AG04450 (cell line): ENCODE results near the gene ABT1. TPM values are rescaled to one million over a fixed set of nuclear protein-coding genes. Genes with fewer than 3 reads are reported as not detected.

Experiments used
- CTCF ChIA-PET: fragments of 300-600, 350-600 bp; formaldehyde crosslinking; extraction: SDS; loops from one replicate; lab custom pipeline; 2022; ENCODE audit warnings: antibody characterized with exemption, inconsistent platforms; lab: Charles Lee
- POLR2A ChIA-PET: fragments of 350-600 bp; formaldehyde crosslinking; extraction: SDS; loops from one replicate; lab custom pipeline; 2021; ENCODE audit warnings: antibody characterized with exemption, inconsistent platforms; lab: Yijun Ruan, JAX
- DNase-seq: peaks from one replicate; pipeline ENCODE4 v3.0.0-alpha.2; 2011; ENCODE audit warnings: low read depth, low spot score
- H3K27ac ChIP-seq: one replicate; pipeline ENCODE4 v1.5.1; 2012; ENCODE audit warnings: low read depth, low read length, control low read depth
- H3K27me3 ChIP-seq: one replicate; pipeline ENCODE4 v1.6.0; 2012; ENCODE audit warnings: low read length; ENCODE audit not compliant: control insufficient read depth, insufficient read depth
- H3K4me3 ChIP-seq: 2 replicates; pipeline ENCODE4 v1.5.1; 2011; ENCODE audit warnings: mild to moderate bottlenecking, low read depth, low read length, control low read depth
- H3K9me3 ChIP-seq: 2 replicates; pipeline ENCODE4 v1.5.1; 2012; ENCODE audit warnings: low read length; ENCODE audit not compliant: control insufficient read depth, insufficient read depth
- polyA plus RNA-seq: library from polyadenylated mRNA; depleted of rRNA; stranded (reverse); fragments of >200 nt; gene quantifications from 2 replicates; pipeline ENCODE4 v1.2.3, GENCODE V29; 2011
- TF ChIP-seq, protein P1 (sequence below): IDR thresholded peaks from 2 replicates; pipeline ENCODE4 v1.5.1; 2011; ENCODE audit warnings: low read depth, low read length, control low read depth, inconsistent platforms

ABT1 gene
- polyA plus RNA-seq, 1 experiment = 12.8 TPM

- POLR2A ChIA-PET = interaction anchor here (0.6 kb wide), 1 partner anchor 26 kb away, joined by 4 read pairs; no protein-coding TSS in a partner anchor
- Histone ChIP-seq H3K4me3 (no peak overlapping the region), H3K27me3 (no peaks in the 10 kb centered on the region), H3K9me3 (no peaks in the 10 kb centered on the region), H3K27ac (no peak overlapping the region)
- CTCF ChIA-PET = interaction anchor here (17.1 kb wide), 1 partner anchor 17 kb away, joined by 280 read pairs; the partner anchor contains the start of gene ABT1
- no peak for DNase-seq
- TF ChIP-seq, protein P1, sequence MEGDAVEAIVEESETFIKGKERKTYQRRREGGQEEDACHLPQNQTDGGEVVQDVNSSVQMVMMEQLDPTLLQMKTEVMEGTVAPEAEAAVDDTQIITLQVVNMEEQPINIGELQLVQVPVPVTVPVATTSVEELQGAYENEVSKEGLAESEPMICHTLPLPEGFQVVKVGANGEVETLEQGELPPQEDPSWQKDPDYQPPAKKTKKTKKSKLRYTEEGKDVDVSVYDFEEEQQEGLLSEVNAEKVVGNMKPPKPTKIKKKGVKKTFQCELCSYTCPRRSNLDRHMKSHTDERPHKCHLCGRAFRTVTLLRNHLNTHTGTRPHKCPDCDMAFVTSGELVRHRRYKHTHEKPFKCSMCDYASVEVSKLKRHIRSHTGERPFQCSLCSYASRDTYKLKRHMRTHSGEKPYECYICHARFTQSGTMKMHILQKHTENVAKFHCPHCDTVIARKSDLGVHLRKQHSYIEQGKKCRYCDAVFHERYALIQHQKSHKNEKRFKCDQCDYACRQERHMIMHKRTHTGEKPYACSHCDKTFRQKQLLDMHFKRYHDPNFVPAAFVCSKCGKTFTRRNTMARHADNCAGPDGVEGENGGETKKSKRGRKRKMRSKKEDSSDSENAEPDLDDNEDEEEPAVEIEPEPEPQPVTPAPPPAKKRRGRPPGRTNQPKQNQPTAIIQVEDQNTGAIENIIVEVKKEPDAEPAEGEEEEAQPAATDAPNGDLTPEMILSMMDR = no peak
Measured at GRCh38 chr6:26575494-26575939, 21.2 kb upstream of the ABT1 start.

GRCh38 chr6:26576407-26576843, 20.3 kb upstream of the ABT1 start:
- CTCF ChIA-PET = interaction anchor here (1.0 to 17.1 kb wide), 5 partner anchors 12 to 578 kb away, joined by 3 to 280 read pairs (median 5); partner anchors contain the start of gene ABT1
- Histone ChIP-seq H3K4me3 (peak overlapping the region; percentile 62), H3K27me3 (peaks cover 3% of the 10 kb centered on the region), H3K27ac (no peak overlapping the region), H3K9me3 (no peaks in the 10 kb centered on the region)
- TF ChIP-seq, protein P1 = no peak
- DNase-seq = no peak
- POLR2A ChIA-PET = interaction anchor here (0.7 to 1.4 kb wide), 2 partner anchors 16 to 19 kb away, joined by 3 to 7 read pairs; no protein-coding TSS in a partner anchor

DNA sequence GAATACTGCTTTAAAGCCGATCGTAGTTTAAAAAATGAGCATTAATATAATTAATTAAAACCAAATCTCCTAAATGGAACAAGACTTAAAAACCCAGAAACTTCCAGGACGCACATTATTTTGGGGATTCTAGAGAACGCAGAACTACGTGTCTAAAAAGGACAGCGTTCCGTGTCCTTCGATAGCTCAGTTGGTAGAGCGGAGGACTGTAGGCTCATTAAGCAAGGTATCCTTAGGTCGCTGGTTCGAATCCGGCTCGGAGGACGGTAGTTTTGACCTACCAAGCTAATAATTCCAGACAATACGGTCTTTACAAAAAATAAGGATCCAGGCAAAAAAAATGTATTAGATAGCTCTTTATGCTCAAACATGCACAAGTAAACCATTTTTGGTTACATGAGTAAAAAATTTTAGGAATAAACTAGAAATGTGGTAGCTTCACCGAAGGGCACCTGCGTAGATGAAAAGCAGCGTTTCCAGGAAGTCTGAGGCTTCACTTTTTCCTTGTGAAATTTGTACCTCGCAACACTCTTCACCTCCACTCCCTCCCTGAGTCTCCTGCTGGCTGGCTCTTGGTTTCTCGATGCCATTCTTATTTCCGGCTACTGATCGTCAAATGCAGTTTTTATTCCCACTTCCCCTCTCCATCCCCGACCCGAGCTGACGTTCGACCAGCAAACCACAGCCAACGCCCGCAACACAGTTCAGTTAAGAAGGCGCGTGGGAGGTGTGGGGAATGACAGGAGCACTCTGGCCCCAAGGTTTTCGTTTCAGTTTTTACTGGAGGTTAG, 19.6 kb upstream of the ABT1 start:
- H3K9me3 ChIP-seq = no peaks in the 10 kb centered on the region
- no peak for DNase-seq
- TF ChIP-seq, protein P1 = no peak
- H3K27me3 ChIP-seq = peaks cover 3% of the 10 kb centered on the region
- H3K4me3 ChIP-seq = peak overlapping the region; percentile 62
- H3K27ac ChIP-seq = no peak overlapping the region
- ChIA-PET POLR2A (interaction anchor here (0.7 to 1.4 kb wide), 2 partner anchors 15 to 19 kb away, joined by 3 to 7 read pairs; no protein-coding TSS in a partner anchor), CTCF (interaction anchor here (1.0 to 17.1 kb wide), 5 partner anchors 13 to 578 kb away, joined by 3 to 280 read pairs (median 5); partner anchors contain the start of gene ABT1)

DNA sequence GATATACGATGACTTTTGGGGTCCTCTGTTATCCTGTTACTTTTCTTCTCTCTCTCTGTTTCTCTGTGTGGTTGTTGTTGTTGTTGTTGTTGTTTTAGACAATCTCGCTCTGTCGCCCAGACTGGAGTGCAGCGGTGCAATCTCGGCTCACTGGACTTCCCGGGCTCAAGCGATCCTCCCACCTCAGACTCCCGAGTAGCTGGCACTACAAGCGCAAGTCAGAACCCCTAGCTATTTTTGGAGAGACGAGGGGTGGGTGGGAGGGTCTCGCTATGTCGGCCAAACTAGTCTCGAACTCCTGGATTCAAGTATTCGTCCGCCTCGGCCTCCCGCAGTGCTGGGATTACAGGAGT, 19.1 kb upstream of the ABT1 start:
- Histone ChIP-seq H3K9me3 (no peaks in the 10 kb centered on the region), H3K4me3 (peak overlapping the region; percentile 62), H3K27ac (no peak overlapping the region), H3K27me3 (peaks cover 5% of the 10 kb centered on the region)
- ChIA-PET CTCF (interaction anchor here (2.6 to 17.1 kb wide), 2 partner anchors 15 to 236 kb away, joined by 11 to 280 read pairs; partner anchors contain the start of gene ABT1), POLR2A (no interaction called here)
- DNase-seq = no peak
- TF ChIP-seq, protein P1 = no peak

DNA sequence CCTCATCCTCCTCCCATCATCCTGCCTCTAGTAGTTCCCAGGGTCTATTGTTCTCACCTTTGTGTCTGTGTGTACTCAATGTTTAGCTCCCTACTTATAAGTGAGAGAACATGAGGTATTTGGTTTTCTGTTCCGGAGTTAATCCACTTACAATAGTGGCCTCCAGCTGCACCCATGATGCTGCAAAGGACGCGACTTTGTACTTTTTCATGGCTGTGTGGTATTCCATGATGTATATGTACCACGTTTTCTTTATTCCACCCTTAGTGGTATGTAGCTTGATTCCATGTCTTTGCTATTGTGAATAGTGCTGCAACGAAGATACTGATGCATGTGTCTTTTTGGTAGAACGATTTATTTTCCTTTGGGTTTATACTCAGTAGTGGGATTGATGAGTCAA, 18.5 kb upstream of the ABT1 start:
- CTCF ChIA-PET = interaction anchor here (2.6 to 17.1 kb wide), 2 partner anchors 15 to 236 kb away, joined by 11 to 280 read pairs; partner anchors contain the start of gene ABT1
- H3K27ac ChIP-seq = no peak overlapping the region
- TF ChIP-seq, protein P1 = no peak
- POLR2A ChIA-PET = no interaction called here
- H3K4me3 ChIP-seq = no peak overlapping the region
- H3K27me3 ChIP-seq = peaks cover 10% of the 10 kb centered on the region
- DNase-seq = no peak
- no peaks in the 10 kb centered on the region for H3K9me3 ChIP-seq
